NCI-H2029 (cell line): Measurements from ENCODE around the gene RBPJ.

Experiments used
- DNase-seq: peaks from one replicate; lab custom pipeline; 2025; lab: John Stamatoyannopoulos, UW

The RBPJ gene

DNA sequence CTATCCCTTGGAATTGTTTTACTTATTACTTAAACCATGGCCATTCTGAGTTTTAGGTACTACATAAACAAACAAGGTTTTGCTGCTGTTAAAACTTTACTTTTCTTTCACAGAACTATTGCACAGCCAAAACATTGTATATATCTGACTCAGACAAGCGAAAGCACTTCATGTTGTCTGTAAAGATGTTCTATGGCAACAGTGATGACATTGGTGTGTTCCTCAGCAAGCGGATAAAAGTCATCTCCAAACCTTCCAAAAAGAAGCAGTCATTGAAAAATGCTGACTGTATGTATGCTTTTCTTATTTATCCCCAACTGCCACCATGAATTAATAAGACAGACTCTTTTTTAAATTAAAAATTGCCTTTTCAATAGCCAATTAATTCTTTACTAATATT, 99.6 kb downstream of the RBPJ start:
- DNase-seq = no peak

DNA sequence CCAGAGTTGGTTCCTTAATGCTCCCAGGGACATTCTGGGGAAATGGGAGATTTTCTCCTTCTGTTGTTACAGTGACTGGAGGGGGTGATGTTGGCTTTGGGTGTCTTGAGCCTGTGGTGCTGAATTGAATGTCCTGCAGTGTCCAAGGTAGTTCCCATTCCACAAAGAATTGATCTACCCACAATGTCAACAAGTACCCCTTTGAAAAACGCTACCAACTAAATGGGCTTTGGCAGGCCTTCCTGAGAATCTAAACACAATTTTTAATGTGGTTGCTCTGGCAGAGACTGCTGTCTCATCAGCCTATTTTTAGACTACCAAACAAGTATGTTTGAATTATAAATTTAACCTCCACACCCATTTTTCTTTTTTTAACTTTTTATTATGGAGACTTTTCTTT, 100.1 kb downstream of the RBPJ start:
- no peak for DNase-seq

DNA sequence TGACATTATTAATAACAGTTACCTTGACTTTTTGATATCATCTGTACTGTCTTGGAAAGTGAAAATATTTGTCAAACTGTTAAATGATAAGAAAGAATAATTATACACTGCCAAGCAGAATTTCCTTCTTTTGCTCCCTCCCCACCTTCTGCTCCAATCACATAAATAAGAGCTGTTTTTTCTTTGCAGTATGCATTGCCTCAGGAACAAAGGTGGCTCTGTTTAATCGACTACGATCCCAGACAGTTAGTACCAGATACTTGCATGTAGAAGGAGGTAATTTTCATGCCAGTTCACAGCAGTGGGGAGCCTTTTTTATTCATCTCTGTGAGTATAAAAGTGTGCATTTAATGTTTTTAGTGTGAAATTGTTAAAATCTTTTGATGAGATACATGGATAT, 103.3 kb downstream of the RBPJ start:
- DNase-seq = no peak

DNA sequence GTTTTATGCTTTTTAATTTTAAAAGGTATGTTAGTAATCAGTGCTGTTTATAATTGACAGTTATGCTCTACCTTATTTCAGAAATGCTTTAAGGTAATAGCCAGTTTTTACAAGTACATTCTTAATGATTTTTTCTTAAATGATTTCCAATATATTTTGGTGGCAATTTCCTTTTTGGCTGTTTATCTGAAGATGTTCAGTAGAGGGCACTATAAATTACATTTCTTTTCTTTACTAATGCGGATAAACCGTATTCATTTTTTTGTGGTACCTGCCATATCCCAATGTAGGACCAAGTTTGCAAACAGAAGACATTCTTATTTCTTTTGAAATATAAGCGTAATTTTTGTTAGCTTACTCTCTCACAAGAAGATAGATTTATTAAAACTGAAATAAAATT, 104.0 kb downstream of the RBPJ start:
- no peak for DNase-seq

DNA sequence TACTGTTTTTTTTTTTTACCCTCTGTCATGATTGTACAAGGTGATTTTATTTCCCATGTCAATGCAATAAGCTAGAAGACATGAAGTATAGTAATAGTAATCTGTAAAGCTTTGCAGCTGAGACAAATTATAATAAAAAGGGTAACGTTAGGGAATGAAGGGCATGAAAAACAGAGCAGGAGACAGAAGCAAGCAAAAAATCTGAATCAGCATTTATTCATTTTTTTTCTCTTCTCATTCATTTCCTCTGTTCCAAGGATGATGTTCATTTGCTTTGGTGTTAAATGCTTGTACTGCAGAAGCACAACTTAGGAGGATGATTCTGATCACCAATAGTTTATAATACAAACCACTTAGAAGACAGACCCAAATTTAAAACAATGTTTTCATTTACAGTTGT, 105.1 kb downstream of the RBPJ start:
- DNase-seq = no peak

DNA sequence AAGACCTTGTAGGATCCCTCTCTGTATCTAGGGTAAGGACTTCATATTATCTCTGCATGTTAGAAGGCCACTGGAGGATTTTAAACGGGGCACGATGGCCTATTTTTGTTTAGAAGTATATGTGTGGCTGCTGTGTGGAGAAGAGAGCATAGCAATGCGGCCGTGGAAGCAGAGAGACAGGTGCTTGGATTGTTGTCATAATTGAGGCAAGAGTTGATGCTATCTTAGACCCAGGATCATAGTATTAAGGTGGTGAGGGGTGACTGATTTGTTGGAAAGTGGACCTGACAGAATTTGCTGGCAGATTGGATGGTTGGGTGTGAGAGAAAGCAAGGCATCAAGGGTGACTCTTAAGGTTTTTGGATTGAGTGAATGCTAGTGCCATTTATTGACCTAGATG, 106.1 kb downstream of the RBPJ start:
- DNase-seq = no peak

DNA sequence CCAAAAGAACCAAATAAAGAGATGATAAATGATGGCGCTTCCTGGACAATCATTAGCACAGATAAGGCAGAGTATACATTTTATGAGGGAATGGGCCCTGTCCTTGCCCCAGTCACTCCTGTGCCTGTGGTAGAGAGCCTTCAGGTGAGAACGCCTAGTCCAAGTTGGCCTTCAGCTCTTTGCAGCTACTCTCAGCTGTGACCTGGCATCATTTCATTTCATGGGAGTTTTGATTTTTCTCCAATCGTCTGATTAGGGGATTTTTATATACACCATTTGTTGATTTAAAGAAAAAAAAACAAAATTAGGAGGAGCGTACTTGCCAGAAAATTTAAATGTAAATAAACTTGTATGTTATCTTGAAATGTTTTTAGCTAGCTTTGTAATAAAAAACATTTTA, 109.1 kb downstream of the RBPJ start:
- no peak for DNase-seq

DNA sequence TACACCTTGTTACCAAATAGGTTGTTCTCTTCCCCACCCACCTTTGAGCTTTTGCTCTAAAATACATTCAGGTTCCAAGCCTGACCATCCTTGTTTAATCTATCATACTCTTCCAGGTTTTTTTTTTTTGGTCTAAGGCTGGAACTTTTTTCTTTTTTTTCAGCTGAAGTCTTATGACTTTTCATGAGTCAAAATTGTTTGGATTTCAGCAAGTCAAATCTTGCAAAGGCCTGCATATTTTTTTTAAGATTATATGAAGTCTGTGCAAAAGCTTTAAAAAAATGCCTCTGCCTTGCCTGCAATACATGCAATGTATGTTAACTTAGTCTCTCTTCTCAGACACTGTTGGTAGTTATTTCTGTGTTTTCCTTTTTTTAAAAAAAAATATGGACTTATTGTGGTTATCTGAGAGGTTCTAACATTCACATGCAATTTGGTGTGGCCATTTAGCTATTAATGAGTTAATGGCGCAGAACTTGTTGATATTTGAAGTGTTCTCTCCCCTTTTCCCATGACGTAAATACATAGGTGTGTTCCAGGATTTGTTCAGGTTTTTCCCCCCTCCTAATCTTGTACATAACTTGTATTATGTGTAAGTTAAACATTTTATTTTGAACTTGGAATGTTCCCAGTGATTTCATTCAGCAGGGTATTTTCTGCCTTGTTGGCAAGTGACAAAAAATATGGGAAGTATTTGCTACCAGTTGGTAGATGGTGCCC, 110.8 kb downstream of the RBPJ start:
- no peak for DNase-seq

DNA sequence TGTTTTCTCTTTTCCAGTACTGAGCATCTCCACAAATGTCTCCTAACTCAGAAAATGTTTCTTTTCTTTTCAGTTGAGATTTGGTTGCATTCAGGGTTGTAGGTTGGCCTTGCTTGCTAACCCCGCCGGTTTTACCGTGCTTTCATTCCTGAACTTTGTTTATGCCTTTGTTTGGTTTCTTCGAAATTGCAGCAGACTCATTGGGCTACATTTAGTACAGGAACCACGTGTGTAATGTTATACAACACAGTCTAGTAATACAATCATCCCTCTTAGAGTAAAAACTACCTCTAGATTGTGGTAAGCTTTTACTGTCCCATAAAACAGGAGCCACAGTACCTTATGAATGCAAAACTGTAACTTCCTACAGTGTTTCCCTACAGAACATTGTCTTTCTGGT, 111.6 kb downstream of the RBPJ start:
- DNase-seq = no peak

DNA sequence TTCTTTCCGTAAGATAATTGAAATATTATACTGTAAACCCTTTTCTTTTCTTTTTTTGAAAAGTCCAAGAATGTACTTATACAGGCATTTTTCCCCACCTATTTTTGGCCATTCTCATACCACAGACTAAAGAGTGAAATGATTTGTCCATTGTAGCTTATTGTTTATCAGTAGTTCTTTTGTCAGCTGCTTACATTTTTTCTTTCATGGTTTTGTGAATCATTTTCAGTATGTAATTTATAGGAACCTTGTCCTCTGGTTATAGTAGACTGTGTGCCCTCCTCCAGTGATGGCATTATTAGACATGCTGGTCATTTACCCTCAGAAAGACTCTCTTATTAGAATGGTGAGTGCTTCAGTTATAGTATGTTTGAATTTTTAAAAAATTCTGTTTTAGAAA, 112.7 kb downstream of the RBPJ start:
- DNase-seq = no peak

DNA sequence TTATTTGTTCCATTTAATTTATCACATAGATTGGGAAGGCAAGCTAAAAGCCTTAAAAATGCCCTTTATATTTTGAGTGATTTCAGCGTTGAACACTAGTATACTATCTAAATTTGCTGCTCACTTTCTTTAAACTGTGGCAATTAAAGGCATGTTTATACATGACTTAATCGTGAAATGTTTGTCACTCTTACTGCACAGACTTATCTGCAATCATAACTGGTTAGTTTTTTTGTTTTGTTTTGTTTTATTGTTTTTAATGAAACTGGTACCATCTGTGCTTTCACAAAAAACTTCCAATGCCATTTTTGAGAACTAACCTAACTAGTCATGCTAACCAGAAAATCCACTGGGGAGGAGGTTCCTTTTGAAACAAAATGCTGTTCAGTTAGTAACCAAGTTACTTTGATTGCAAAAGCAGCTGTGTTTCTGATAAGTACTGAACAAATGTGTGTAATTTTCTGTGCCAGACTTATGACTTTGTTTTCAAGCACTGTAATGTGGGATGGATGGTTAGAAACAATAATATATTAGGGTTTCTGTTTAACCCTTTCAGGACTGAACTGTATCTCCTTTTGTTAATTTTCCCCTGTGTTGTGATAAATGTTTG, 113.3 kb downstream of the RBPJ start:
- no peak for DNase-seq

DNA sequence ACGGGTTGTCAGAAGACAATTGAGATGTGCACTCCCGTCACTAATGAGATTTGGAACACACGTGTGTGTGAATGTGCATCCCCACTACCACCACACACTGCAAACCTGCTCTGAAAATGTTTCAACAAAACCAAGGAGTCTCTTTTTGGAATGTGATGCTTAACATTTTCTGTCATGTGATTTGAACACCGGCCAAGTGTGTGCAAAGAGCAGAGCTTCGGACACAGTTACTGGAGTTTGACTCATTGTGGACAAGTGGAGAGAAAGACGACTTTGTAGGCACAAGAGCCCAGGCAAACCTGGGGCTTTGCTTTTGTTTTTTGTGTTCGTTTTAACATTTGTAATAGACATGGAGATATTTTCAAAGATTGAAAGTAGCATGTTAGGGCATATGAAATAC, 120.3 kb downstream of the RBPJ start:
- DNase-seq = peak; percentile 12

DNA sequence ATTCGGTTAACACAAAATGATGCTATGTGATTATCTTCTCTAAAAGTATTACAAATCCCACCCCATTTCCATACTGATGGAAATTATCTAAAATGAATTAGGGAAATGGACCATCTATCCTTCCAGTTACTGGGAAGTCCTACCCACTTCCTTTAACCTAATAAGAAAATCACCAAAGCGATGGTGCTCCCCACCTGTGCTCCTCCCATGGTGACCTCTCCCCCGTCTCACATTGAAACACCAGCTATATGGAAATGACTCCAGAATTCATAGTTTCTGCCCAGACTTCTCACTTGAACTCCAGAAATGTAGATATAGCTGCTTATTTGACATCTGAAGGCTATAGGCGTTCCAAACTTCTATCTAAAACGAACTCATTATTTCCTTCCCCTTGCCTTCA, 121.0 kb downstream of the RBPJ start:
- DNase-seq = no peak

DNA sequence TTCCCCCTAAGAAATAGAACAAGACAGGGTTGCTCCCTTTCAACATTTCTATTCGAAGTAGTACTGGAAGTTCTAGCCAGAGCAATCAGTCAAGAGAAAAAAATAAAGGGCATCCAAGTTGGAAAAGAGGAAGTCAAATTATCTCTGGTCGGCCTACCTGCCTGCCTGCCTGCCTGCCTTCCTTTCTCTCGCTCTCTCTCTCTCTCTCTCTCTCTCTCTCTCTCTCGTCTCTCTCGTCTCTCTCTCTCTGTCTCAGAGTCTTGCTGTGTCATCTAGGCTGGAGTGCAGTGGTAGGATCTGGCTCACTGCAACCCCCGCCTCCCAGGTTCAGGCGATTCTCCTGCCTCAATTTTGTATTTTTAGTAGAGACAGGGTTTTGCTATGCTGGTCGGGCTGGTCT, 126.6 kb downstream of the RBPJ start:
- DNase-seq = no peak

DNA sequence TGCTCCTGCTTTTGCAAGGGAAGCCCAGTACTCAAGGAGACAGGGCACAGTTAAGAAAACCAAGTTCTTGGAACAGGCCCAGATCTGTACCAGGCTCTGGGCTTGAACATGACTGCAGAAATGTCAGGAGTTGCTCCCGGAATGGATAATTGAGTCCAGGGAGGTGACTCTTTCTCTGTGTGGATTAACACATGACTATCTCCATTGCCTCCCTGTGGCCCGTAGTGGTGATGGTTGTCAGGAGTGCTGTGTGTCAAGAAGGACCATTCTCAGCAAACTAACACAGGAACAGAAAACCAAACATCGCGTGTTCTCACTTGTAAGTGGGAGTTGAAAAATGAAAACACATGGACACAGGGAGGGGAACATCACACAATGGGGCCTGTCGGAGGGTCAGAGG, 129.6 kb downstream of the RBPJ start:
- DNase-seq = no peak

DNA sequence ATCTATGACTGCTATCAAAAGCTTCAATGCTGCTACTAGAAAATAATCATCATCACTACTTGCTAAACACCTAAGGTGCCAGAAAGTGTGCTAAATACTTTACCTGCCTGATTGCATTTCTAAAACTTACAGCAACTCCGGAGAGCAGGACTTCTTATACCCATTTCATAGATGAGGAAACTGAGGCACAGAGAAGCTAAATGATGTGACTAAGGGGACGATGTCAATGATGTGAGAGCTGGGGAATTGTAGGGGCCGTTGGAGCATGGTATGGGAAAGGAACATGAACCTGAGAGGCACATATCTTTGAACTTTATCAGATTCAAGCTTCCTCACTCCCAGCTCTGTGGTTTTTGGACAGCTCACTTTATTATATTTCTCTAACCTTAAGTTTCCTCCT, 130.8 kb downstream of the RBPJ start:
- DNase-seq = no peak

DNA sequence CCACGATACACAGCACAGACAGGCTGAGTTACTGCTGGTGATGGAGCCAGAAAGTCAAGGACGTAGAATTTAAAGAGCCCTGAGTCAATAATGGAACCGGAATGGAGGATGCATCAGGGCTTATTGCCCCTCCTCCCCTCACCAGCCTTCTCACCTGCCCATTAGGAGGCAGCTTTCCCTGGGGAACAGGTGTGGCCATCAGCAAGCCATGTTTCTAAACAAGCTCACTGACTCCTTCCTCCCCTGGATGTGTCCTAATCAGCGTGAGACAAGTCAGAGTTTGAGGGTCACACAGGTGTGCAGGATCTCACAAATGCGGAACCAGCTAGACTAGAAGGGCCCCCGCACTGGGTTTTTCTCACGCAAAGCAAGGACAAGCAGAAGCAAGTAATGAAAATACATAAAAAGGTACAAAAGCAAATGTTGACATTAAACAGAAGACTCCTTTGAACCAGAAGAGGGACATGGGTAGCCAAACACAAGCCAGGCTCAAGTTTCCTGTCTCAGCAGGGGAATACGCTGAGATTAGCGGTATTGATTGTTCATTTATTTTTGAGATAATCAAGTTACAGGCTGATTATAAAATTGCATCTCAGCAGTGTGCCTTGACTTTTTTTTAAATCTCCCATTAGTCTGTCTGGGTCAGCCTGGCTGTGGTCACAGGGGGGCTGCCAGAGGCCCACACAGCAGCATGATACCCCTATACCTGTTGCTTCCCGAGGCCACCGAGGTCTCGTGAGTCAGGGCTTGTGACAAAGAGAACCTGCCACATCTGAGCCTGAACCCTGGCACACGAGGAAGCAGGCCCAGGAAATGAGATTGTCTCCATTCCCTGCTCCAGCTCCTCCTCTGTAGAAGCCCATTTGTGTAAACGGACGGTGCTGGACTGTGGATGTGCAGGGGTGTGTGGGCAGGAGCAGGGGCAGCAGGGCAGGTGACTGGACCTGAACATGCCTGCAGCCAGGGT, 132.0 kb downstream of the RBPJ start:
- DNase-seq = peak; percentile 89

DNA sequence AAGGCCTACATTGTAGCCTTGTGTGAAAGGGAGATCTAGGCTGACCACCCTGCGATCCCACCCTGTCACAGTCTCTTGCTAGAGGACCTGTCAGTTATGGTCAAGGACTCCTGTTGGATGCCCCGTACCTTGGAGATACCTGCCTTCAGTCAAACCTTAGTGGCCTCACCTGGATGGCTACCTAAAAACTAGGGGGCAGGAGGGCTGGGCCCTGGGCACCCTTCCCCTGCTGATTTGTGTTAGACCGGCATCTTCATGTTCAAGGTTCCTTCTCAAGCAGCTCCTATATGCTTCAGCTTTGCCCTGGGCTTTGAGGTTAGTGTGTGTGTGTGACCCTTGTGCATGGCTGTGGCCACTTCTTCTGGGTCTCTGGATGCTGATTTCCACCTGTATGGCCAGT, 134.1 kb downstream of the RBPJ start:
- DNase-seq = no peak

DNA sequence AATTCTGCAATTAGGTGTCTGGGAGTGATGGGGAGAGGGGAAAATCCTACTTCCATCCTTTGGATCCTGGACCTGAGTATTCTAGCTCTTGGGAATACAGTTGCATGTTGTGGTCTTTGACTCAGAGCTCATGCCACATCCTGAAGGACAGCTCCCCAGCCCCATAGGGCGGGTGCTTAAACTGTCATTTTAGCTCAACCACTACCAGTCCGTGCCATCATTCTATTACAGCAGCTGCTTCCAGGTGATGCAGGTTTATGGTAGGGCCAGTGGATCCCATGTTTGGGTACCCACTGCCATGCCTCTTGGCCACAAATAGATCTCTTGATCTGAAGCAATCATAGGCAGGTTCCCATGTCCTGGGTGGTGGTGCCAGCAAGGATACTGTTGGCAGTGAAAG, 134.8 kb downstream of the RBPJ start:
- no peak for DNase-seq

DNA sequence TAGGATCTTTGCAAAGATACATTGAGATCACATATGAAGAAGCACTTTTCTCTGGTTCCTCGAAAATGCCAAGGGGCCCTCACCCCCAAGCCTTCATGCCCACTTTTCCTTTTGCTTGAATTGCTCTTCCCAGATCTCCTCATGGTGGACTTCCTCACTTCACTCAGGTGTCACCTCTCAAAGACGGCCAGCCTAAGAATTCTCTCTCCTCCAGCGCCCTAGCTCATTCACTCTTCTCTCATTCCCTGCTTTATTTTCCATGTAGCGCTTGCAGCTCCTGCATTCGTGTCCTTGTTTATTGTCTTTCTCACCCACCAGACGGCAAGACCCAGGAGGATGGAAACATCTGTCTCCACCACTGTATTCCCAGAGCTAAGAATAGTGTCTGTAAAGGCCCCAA, 136.6 kb downstream of the RBPJ start:
- no peak for DNase-seq

DNA sequence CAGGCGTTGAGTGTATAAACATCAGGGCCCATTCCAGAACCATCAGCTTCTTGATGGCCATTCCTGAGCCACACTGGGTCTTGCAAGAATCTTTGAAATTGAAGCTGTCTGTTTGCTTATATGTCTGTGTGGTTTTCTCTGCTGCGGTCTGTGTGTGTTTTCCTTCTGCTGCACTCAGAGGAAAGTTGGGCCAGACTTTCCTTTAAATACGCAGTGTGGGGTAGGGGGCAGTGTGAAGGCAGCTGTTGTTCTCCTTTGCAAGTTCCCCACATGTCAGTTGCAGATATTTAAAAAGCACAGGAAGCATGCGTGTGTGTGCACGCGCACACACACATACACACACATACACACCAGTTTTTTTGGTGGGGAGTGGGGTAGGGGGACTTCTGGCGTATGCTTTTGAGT, 137.3 kb downstream of the RBPJ start:
- DNase-seq = no peak

DNA sequence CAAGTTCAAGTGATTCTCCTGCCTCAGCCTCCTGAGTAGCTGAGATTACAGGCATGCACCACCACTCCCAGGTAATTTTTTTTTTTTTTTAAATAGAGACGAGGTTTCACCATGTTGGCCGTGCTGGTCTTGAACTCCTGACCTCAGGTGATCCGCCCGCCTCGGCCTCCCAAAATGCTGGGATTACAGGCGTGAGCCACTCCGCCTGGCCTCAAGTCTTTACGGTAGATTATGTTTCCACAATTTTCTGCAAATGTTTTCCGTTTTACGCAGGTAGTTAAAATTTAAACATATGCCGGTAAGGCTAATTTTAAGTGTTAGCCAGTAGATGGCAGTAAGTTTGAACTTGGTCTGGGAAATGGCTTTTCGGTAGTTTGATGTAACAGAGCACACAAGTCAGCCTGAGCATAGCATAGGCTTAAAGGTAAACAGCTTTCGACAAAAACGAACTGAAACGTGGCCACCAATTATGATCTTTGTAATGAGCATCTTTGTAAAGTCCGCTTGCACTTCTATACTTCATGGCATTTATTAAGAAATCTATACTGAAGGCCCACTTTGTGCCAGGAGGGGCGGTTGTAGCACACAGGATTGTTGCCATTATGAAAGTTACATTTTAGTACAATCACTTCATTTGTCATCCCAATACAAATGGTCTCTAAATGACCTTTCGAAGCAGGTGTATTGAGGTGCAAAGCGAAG, 138.4 kb downstream of the RBPJ start:
- peak; percentile 3 for DNase-seq
